GM23248 (cell line): Measurements from ENCODE around the gene RHBG. TPM values are rescaled to one million over a fixed set of nuclear protein-coding genes. Genes with fewer than 3 reads are reported as not detected.
A peak's percentile ranks its signal among the peaks of the same experiment; 100 is the strongest.
"Not testable (repeated sequence)": the region's sequence is repeated elsewhere in the genome, so short reads cannot be mapped to it uniquely, and the experiment has no call there.

ENCODE experiments used
- DNase-seq: peaks from one replicate; pipeline ENCODE4 v3.0.0-alpha.2; 2015
- H2AFZ ChIP-seq: fragments of 200-600 bp; sonication (generic); 2 replicates; pipeline ENCODE4 v1.6.1; 2016; ENCODE audit warnings: antibody characterized with exemption
- H3F3A ChIP-seq: fragments of 200-600 bp; sonication (generic); 2 replicates; pipeline ENCODE4 v1.6.1; 2016; ENCODE audit warnings: mild to moderate bottlenecking, antibody characterized with exemption, mixed run types; ENCODE audit not compliant: insufficient read depth
- H3K27ac ChIP-seq: fragments of 200-600 bp; sonication (generic); 2 replicates; pipeline ENCODE4 v1.5.1; 2016; ENCODE audit warnings: mild to moderate bottlenecking
- H3K27me3 ChIP-seq: fragments of 200-600 bp; sonication (generic); replicated peaks from 2 replicates; pipeline ENCODE4 v1.6.1; 2016; ENCODE audit warnings: mild to moderate bottlenecking; ENCODE audit not compliant: insufficient read depth
- H3K36me3 ChIP-seq: fragments of 200-600 bp; sonication (generic); 2 replicates; pipeline ENCODE4 v1.6.1; 2016; ENCODE audit warnings: low read depth, mild to moderate bottlenecking
- H3K4me1 ChIP-seq: fragments of 200-600 bp; sonication (generic); 2 replicates; pipeline ENCODE4 v1.6.1; 2016; ENCODE audit warnings: mild to moderate bottlenecking; ENCODE audit not compliant: insufficient read depth
- H3K4me2 ChIP-seq: fragments of 200-600 bp; sonication (generic); one replicate; pipeline ENCODE4 v1.6.1; 2016; ENCODE audit warnings: mild to moderate bottlenecking; ENCODE audit not compliant: unreplicated experiment
- H3K4me3 ChIP-seq: fragments of 200-600 bp; sonication (generic); 2 replicates; pipeline ENCODE4 v1.5.1; 2016; ENCODE audit warnings: mild to moderate bottlenecking
- H3K79me2 ChIP-seq: fragments of 200-600 bp; sonication (generic); 2 replicates; pipeline ENCODE4 v1.6.1; 2016; ENCODE audit warnings: mild to moderate bottlenecking; ENCODE audit not compliant: insufficient read depth
- H3K9ac ChIP-seq: fragments of 200-600 bp; sonication (generic); 2 replicates; pipeline ENCODE4 v1.6.1; 2016; ENCODE audit warnings: mild to moderate bottlenecking
- H3K9me2 ChIP-seq: fragments of 200-600 bp; sonication (generic); 2 replicates; pipeline ENCODE4 v1.6.1; 2016; ENCODE audit warnings: mixed run types, mild to moderate bottlenecking, moderate library complexity; ENCODE audit not compliant: insufficient read depth
- H3K9me3 ChIP-seq: fragments of 200-600 bp; sonication (generic); one replicate; pipeline ENCODE4 v1.6.1; 2017; ENCODE audit warnings: low read depth
- H4K20me1 ChIP-seq: fragments of 200-600 bp; sonication (generic); 2 replicates; pipeline ENCODE4 v1.6.0; 2016; ENCODE audit not compliant: insufficient read depth
- EZH2 ChIP-seq: fragments of 200-600 bp; sonication (generic); IDR thresholded peaks from 2 replicates; pipeline ENCODE4 v1.6.1; 2018; ENCODE audit warnings: antibody characterized with exemption, mild to moderate bottlenecking; ENCODE audit not compliant: insufficient read depth, poor library complexity, severe bottlenecking
- EZH2phosphoT487 ChIP-seq: fragments of 200-600 bp; sonication (generic); IDR thresholded peaks from 2 replicates; pipeline ENCODE4 v1.6.1; 2018; ENCODE audit warnings: antibody characterized with exemption, moderate library complexity, mild to moderate bottlenecking, low read depth; ENCODE audit not compliant: insufficient read depth
- WGBS, 2 experiments: methylation state at CpG; one replicate each; pipeline ENCODE4 v1.1.6; 2015 to 2017; ENCODE audit warnings: low lambda C conversion rate in 2 of 2, low coverage in 1 of 2; ENCODE audit errors: missing lambda C conversion rate in 2 of 2; 5-methylcytosine and 5-hydroxymethylcytosine counted together
- in situ Hi-C: fragments of 300-500 bp; cut with MboI; formaldehyde crosslinking; loops from 2 replicates; pipeline ENCODE4 v1.15.0; 2020
- polyA plus RNA-seq: library from polyadenylated mRNA; unstranded; fragments of >200 nt; fragmentation: Nextera tagmentation; extraction: Ambion mirVana; gene quantifications from 2 replicates; pipeline ENCODE4 v1.2.1, GENCODE V29; 2016
- total RNA-seq: library from RNA; depleted of rRNA; stranded (reverse); fragments of >200 nt; shearing (Covaris generic); gene quantifications from 2 replicates; pipeline ENCODE4 v1.2.3, GENCODE V29; 2014

Gene RHBG
- total and polyA plus RNA-seq, 2 experiments from 2014 or later = not detected

DNA sequence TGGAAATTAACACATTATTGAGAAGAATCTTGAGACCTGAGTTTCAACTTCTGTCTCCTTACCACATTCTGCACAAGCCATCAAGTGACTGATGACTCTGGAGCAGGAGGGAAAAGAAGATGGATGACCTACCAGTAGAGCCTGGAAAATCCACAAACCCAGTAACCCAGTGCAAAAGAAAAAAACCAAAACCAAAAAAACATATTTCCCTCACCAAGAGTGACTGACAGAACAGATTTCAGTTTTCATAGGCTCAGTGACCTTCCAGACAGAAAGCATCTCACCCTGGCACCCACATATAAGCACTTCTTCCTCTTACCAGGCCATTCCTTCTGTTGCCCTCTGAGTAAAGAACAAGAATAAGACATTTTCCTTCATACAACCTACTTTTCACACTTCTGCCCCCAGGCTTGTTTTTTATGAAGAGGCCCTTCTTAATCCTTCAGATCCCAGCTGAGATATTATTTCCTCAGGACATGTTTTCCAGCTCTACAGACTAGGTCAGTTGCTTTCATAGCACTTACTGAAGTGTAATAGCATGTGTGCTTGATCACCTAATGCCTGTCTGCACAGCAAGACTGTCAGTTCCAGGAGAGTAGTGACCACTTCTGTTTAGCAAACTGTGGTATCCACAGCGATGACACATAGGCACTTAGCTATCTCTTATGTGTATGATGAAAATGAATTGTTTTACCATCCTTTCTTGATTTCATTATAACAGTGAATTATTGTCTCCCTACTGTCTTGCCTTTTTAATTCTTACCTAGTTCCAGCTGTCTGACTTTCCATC, 26.6 kb upstream of the RHBG start:
- Histone ChIP-seq H3K79me2 (peaks cover 7% of the 10 kb centered on the region), H3K9me3 (no peaks in the 10 kb centered on the region), H3K9ac (no peak overlapping the region), H2AFZ (no peak overlapping the region), H3K9me2 (no peaks in the 10 kb centered on the region), H3F3A (peaks cover 20% of the 10 kb centered on the region), H3K4me1 (peaks cover 12% of the 10 kb centered on the region), H3K4me3 (no peak overlapping the region), H3K27ac (no peak overlapping the region), H3K36me3 (no peaks in the 10 kb centered on the region), H3K27me3 (no peaks in the 10 kb centered on the region), H4K20me1 (no peaks in the 10 kb centered on the region), H3K4me2 (no peak overlapping the region)
- in situ Hi-C loops = no loop called here
- DNase-seq = peak; percentile 55
- no peak for TF ChIP-seq EZH2phosphoT487
- no peak for TF ChIP-seq EZH2
- 67 to 74% methylated on average over 1 of the region's 1 CpG for WGBS, 2 experiments

DNA sequence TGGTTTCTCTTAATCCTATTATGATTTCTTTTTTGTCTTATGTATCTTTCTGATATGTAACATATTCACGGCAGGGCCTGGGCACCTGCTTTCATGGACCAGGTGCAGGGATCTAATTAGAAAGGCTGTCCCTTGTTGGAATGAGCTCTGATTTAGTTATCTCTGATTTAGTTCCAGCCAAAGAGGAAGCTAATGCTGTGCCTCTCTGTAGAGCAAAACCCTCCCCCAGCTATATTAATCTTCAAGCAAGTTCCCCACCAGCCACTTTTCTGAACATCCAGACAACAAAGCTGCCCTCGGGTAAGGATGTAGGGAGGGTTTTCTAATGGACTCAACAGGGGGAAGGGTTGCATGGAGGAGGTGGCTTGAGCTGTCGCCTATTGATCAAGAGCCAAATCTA, 24.6 kb upstream of the RHBG start:
- no peak overlapping the region for H3K27ac ChIP-seq
- H3K4me1 ChIP-seq = peaks cover 16% of the 10 kb centered on the region
- in situ Hi-C loops = no loop called here
- no peaks in the 10 kb centered on the region for H3K9me2 ChIP-seq
- DNase-seq = no peak
- H3F3A ChIP-seq = peaks cover 20% of the 10 kb centered on the region
- no peak overlapping the region for H3K4me3 ChIP-seq
- no peaks in the 10 kb centered on the region for H4K20me1 ChIP-seq
- WGBS, 2 experiments = 35 to 43% methylated on average over 3 of the region's 3 CpGs
- no peaks in the 10 kb centered on the region for H3K9me3 ChIP-seq
- H3K36me3 ChIP-seq = no peaks in the 10 kb centered on the region
- no peak overlapping the region for H3K4me2 ChIP-seq
- TF ChIP-seq EZH2 (no peak), EZH2phosphoT487 (no peak)
- H3K9ac ChIP-seq = no peak overlapping the region
- no peaks in the 10 kb centered on the region for H3K27me3 ChIP-seq
- H3K79me2 ChIP-seq = no peaks in the 10 kb centered on the region
- no peak overlapping the region for H2AFZ ChIP-seq

DNA sequence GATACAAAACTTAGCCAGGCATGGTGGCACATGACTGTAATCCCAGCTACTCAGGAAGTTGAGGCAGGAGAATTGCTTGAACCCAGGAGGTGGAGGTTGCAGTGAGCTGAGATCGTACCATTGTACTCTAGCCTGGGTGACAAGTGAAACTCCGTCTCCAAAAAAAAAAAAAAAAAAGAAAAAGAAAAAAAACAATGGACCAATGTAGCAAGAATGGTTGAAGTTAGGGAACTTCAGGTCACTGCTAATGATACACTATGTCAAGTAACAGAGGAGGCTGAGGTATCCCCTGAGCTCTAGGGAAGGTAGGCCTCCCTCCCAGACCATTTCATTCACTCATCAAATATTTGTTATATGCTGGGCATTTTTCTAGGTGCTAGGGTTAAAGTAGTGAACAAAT, 23.0 kb upstream of the RHBG start:
- Histone ChIP-seq H3K4me1 (peaks cover 16% of the 10 kb centered on the region), H3F3A (peaks cover 20% of the 10 kb centered on the region), H3K4me2 (peak overlapping the region; percentile 33)
- DNase-seq, H3K9me3 ChIP-seq, H3K36me3 ChIP-seq, H2AFZ ChIP-seq, H3K79me2 ChIP-seq, H3K9me2 ChIP-seq, H3K27me3 ChIP-seq, H3K4me3 ChIP-seq, H3K27ac ChIP-seq, H4K20me1 ChIP-seq, in situ Hi-C loops, H3K9ac ChIP-seq: not testable (repeated sequence)
- 65 to 75% methylated on average over 1 to 2 of the region's 2 CpGs for WGBS, 2 experiments

DNA sequence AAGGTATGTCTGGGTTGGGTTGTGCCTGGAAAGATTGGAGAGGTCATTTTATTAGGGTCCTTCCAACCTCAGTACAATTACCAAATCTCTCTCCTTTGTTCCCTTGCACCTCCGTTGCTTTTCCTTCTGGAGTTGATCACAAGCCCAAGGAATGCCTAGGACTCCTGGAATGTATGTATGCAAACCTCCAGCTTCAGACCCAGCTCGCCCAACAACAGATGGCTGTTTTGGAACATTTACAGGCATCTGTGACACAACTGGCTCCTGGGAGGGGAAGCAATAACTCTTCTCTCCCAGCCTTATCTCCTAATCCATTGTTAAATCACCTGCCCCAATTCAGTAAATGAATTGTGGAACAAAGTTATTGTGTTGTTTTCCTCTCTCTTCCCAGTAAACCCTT, 22.4 kb upstream of the RHBG start:
- no peak overlapping the region for H3K4me3 ChIP-seq
- in situ Hi-C loops = no loop called here
- H3K79me2 ChIP-seq = no peaks in the 10 kb centered on the region
- H3F3A ChIP-seq = peaks cover 20% of the 10 kb centered on the region
- H3K4me2 ChIP-seq = peak overlapping the region; percentile 33
- H3K36me3 ChIP-seq = no peaks in the 10 kb centered on the region
- H3K9me3 ChIP-seq = no peaks in the 10 kb centered on the region
- H3K27me3 ChIP-seq = no peaks in the 10 kb centered on the region
- H2AFZ ChIP-seq = no peak overlapping the region
- TF ChIP-seq EZH2 = no peak
- TF ChIP-seq EZH2phosphoT487 = no peak
- 0 to 3% methylated on average over 2 of the region's 2 CpGs for WGBS, 2 experiments
- no peak overlapping the region for H3K9ac ChIP-seq
- no peaks in the 10 kb centered on the region for H3K9me2 ChIP-seq
- DNase-seq = peak; percentile 77
- peak overlapping the region; percentile 55 for H3K27ac ChIP-seq
- no peaks in the 10 kb centered on the region for H4K20me1 ChIP-seq
- H3K4me1 ChIP-seq = peaks cover 16% of the 10 kb centered on the region

DNA sequence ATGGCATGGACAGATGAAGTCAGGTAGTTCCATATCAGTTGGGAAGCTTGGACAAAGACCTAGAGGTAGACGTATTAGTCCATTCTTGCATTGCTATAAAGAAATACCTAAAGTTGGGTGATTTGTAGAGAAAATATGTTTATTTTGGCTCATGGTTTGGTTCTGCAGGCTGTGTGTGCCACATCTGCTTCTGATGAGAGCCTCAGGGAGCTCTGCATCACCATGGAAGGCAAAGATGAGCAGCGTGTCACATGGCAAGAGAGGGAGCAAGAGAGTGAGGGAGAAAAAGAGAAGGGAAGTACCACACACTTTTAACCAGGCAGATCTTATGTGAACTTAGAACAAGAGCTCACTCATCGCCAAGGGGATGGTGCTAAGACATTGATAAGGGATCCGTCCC, 21.7 kb upstream of the RHBG start:
- peaks cover 16% of the 10 kb centered on the region for H3K4me1 ChIP-seq
- H3K9ac ChIP-seq = no peak overlapping the region
- H3K9me3 ChIP-seq = no peaks in the 10 kb centered on the region
- in situ Hi-C loops = no loop called here
- no peak overlapping the region for H3K4me3 ChIP-seq
- no peaks in the 10 kb centered on the region for H3K27me3 ChIP-seq
- no peaks in the 10 kb centered on the region for H3K9me2 ChIP-seq
- TF ChIP-seq EZH2phosphoT487 (no peak), EZH2 (no peak)
- peak overlapping the region; percentile 33 for H3K4me2 ChIP-seq
- no peaks in the 10 kb centered on the region for H3K36me3 ChIP-seq
- peak overlapping the region; percentile 55 for H3K27ac ChIP-seq
- no peaks in the 10 kb centered on the region for H4K20me1 ChIP-seq
- peaks cover 16% of the 10 kb centered on the region for H3F3A ChIP-seq
- no peaks in the 10 kb centered on the region for H3K79me2 ChIP-seq
- 46 to 47% methylated on average over 4 of the region's 4 CpGs for WGBS, 2 experiments
- peak; percentile 94 for DNase-seq
- H2AFZ ChIP-seq = peak overlapping the region; percentile 35; the same call in 1 of the 2 replicates

DNA sequence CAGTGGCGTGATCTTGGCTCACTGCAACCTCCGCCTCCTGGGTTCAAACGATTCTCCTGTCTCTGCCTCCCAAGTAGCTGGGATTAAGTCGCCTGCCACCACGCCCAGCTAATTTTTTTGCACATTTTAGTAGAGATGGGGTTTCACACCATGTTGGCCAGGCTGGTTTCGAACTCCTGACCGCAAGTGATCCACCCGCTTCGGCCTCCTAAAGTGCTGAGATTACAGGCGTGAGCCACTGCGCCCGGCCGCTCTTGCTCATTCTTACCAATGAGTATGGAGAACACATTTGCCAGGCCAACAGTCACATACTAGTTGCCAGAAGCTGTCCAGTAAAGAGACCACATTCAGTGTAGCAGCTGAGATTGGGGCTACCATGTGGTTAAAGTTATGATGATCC, 16.5 kb upstream of the RHBG start:
- H3K4me3 ChIP-seq, H3K79me2 ChIP-seq, in situ Hi-C loops, H3F3A ChIP-seq, H2AFZ ChIP-seq, DNase-seq, H3K4me2 ChIP-seq, H3K9me3 ChIP-seq, H4K20me1 ChIP-seq, H3K27ac ChIP-seq, H3K9me2 ChIP-seq, H3K9ac ChIP-seq, H3K4me1 ChIP-seq, H3K36me3 ChIP-seq: not testable (repeated sequence)
- peaks cover 13% of the 10 kb centered on the region; the same call in 1 of the 2 replicates for H3K27me3 ChIP-seq
- 78 to 83% methylated on average over 13 of the region's 13 CpGs for WGBS, 2 experiments
